ENCODE measurements around the gene ANKRD40.

The ANKRD40 gene

GRCh38 chr17:50645748-50646682, 61.7 kb downstream of the ANKRD40 start:
- no peak for DNase-seq
